Stimulated activated CD4-positive, alpha-beta T cell treated with anti-CD3 and anti-CD28 coated beads, Interleukin-4, amount 100 ng/mL, for 4 hours (primary cell): ENCODE data around the gene ZNF280D.

Experiments used
- DNase-seq, 2 experiments: peaks; one replicate each; pipeline ENCODE4 v3.0.0-alpha.2; 2020

ZNF280D gene

DNA sequence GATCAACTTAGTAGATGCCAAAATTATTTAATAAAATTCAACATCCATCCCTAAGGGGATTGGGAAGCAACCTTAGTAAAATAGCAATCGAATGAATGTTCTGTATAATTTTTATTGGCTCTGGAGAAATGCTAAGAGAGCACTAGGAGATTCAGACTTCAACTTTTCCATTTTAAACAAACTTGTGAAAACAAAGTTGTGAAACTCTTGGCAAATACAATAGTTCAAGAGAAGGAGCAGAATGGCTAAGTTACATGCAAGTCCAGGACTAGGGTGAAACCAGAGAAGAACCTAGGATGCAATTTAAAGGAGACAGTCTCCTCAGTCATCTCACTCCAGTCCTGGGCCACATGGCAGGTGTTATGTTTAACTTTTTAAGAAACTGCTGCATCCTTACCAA is 16.7 kb upstream of the ZNF280D start:
- DNase-seq = no peak

DNA sequence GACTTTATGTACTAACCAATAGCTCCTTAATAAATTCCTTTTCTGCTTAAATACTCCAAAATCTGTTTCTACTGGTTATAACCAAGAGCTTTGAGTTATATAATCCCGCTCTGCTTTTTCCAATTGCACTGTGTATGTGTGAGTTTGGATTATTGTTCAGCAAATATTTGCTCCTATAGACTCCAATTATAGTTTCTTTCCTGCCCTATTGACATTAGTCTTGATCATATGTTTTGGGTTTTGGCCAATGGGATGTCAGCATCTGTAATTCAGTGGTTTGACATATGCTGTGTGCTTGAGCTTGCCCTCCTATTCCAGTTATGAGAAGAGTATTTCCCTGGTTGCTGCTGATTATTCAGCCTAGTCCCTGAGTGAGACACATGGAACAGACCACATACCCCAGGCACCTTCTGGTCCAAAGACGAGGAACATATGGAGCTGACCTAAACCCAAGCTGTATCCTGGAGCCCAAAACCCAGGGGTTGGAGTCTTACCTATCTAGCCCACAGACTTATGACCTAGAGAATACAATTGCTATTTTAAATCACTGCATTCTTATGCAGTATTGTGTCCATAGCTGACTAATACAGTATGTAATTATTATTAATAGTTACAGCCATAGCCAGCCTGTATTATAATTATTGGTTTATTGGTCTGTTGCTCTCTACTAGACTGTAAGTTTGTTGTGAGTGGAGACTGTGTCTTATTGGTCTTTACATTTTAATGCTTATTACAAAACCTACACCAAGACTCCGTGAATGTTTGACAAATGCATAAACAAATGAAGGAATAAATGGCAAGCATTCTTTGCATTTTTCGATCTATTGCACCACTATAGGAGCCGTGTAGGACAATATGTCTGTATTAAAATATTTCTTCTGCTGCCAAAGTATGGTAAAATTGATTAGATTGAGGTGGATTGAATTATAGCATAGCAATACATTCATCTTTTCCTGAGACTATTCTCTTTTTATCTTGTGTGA is 11.7 kb upstream of the ZNF280D start:
- DNase-seq = no peak

DNA sequence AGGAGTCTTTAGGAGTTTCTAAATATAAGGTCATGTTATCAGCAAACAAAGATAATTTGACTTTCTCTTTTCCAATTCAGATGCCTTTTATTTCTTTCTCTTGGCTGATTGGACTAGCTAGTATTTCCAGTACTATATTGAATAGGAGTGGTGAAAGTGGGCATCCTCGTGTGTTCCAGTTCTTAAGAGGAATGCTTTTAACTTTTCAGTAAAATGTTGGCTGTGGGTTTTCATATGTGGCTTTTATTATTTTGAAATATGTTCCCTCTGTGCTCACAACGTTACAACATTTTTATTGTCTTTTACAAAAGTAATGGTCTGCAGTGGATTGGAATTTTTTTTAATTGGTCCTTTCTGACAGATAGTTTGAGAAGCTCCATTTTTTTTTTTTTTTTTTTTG is 8.2 kb upstream of the ZNF280D start:
- no peak for DNase-seq

DNA sequence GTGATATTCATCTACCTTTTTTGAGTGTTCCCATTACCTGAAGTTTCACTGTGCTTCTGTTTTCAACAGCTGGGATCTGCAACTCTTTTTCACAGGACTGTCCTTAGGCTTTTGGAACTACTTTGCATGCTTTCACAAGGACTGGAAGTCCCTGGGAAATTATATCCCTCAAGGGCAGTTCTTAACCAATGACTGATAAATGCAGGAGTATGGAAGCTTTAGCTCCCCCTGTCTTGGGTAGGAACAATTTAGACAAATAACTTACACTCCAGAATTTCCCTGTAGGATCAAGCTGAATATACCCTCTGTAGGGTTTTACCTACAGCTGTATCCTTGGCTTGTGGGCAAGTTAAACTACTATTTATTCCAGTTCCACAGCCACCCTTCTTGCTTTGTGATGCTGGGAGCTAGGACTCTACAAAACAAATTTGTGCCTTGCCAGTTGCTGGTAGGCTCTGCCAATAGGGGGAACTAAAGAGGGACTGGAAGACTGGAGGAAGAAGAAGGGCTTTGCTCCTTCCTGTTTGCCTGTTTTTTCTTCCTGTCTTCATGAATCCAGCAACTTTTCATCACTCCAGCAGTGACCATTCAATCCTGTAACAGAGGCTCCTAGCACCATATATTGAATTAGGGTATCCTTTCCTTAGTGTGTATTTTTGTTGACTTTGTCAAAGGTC is 6.8 kb upstream of the ZNF280D start:
- DNase-seq = no peak

DNA sequence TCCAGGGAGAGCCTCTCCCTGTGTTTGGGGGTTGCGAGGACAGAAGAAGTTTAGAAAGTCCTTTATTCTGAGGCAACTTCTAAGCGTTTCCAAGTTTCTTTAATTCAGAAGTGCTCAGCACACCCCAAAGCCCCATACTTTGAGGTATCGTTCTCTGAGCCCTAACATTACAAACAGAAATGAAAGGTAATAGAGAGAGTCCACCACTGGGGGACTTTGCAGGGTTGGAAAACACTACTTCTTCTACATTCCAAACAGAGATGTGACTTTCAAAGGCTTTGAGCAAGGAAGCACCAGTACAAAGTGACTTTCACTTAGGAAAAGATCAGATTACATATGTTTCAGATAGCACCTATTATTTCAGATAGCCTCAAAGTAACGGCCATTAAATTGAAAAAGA is 6.2 kb upstream of the ZNF280D start:
- DNase-seq = no peak

DNA sequence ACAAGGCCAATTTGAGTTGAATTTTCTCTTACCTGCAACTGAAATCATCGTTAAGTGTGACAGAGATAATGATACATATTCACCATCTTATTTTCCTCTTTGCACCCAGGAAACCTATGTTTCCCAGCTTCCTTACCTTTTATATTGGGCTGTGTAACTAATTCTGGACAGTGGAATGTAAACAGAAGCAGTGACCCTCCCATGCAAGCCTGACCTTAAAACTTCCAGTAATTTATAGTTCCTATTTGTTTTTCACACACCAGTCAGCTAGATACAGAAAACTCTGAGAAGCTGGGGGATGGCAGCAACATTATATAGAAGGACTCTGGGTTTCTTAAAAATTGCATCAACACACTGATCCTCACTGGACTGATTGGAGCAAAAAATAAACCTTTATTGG is 4.5 kb upstream of the ZNF280D start:
- no peak for DNase-seq

DNA sequence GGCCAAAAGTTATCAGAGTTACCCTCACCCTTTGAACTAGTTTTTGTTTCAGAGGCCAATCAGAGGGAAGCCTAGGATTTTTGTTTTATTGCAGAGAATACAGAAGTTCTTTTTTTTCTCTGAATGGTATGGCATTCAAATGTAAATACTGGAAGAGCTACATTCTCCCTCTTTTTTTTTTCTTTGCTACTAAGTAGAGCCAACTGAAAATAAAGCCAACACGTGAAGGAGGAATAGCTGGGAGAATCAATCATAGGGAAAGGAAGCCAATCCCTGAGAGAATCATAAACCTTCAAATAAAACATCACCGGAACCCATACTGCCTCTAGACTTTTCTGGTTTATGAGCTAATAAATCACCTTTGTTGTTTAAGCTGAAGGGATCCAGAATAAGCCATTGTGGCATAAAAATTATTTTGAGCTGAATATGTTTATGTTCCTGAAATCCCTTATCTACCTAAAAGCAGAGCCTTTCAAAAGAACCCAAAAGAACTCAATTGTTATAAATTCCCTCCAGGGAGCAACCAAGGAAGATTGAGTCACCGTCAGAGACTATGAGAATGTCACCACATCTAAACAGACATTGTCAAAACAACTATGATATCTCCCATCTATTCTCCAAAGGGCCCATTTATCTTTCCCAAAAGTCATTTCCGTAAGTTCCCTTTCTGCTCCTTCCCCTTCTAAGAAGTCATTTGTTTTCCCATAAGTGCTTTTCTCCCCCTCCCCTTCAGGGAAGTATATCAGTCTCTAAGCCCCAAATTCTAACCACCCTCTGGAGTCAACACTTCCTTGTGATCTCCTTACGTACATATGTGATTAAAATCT is 3.8 kb upstream of the ZNF280D start:
- no peak for DNase-seq

DNA sequence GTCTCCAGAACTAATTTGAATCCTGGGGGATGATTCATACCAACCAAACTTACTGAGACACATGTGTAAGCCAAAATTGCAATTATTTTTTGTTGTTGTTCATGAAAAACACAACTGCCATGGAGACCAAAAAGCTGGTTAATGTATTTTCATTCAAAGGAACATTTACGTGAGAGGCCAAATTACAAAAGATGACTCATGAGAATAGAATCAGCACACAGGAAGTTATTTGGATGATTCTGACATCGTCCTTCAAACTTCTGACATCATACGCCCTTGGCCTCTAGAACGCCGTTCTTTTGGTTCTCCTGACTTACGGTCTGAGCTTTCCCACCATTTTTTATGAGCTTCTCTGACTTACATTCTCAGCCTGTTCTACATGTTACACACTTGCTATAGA is 3.0 kb upstream of the ZNF280D start:
- no peak for DNase-seq

DNA sequence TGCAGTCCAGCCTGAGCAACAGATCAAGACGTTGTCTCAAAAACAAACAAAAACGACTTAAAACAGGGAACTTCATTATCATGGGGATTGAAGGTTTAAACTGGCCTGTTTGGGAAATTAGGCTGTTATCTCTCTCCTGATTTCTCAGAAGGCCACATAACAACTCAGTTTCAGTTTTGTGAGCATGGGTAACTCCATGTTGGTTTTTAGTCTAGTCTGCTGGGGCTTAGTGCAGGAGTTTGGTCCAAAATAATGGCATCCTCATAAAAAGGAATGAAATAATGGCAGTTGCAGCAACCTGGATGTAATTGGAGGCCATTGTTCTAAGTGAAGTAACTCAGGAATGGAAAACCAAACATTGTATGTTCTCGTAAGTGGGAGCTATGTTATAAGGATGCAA is 2.3 kb upstream of the ZNF280D start:
- no peak for DNase-seq

DNA sequence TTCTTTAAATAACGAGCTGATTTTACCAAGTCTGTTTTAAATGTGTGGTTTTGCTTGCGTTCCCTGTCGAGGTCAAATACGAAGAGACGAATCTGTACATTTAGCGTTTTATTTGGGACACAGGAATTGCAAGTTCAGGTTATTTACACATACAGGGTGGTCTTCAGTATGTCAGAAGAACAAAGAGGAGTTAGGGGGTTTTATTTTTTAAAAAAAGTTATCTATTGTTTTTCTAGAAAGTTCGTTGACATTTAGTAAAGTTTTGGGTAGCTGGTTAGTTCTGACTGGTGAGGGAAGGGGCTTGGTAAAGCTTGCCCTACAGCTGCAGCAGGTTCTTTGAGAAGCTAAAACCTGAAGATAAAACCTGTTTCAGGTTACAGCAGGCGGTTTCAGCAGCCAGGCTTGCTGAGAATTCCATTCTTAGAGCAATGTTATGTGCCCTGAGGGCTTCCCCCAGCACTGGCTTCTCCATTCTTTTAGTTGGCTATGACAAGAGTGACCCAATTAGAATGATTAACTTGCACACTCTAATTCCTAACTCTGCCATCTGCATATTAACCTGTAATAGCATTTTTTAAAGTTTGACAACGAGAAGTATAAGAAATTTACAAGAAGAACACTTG is 815 bp upstream of the ZNF280D start:
- no peak for DNase-seq

DNA sequence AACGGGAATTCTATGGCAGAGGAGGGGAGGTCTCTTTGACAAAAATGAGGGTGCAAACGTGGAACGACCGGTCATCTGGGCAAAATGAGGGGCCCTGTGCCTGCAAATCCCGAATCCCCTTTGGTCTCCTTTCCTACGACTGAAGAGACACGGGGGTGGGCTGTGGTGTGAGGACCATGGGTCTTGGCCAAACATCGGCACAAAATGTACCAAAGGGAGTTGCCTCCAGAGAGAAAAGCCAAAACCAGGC is 498 bp downstream of the ZNF280D start:
- DNase-seq = no peak

DNA sequence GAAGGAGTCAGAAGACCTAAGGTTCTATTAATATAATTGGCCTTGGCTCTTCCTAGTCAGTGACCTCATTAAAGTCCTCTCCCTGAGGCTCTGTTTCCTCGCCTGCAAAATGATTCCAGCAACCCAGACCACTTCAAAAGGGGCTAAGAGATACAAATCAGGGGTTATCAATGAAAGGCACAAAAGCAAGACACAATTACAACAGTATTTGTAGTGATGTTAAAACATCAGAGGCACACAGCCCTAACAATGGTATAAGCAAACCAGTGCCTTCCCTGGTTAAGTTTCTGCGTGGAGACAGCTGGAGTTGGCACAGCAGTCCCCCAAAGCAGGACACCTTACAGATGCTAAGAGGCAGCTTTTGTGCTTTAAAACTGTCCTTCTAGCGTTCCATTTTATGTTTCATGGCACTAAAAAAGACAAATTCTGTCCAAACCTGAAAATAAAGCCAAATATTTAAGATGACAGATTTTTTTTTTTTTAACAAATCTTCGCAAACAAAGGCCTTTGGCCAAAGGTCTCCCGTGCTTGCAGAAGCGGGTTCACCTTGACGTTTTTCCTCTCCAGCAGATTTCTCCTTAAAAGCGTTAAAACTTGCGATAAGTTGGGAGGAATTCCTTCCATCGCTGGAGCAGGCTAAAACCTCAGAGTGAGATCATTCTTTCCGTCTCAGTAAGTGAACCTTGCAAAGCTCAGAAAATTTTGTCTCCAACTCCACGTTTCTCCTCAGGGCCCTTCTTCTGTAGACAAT is 999 bp downstream of the ZNF280D start:
- DNase-seq = no peak

DNA sequence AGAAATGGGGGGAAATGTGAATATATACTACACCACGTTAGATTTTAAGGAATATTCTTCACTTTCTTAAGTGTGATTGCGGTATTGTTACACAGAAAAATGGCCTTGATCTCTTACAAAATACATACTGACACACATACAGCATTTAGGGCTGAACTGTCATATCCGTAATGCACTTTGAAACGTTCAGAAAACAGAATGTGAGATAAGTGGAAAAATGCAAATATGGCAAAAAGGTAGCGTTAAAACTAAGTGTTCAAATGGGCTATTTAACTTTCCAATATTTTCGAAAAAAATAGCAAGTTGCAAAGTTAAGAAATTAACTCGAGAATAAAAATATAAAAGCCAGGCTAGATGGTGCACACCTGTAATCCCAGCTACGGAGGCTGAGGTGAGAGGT is 1.8 kb downstream of the ZNF280D start:
- no peak for DNase-seq

DNA sequence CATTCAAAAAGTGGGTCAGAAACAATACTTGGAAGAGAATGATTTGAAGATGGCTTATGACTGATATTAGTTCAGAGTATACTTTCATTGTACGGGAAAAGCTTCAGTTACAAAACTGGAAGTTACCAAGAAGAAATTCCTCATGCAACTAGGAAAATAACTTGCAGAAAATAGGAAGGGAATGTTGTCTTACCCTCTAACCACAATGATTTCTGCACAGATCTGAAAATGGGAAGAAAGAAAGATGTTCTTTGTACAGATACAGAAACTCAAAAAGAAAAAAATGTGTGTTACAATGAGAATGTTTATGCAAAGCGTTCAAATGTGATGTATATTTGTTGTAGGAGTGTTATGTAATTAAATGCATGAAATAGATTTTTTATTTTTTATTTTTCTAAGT is 3.7 kb downstream of the ZNF280D start:
- DNase-seq = no peak

DNA sequence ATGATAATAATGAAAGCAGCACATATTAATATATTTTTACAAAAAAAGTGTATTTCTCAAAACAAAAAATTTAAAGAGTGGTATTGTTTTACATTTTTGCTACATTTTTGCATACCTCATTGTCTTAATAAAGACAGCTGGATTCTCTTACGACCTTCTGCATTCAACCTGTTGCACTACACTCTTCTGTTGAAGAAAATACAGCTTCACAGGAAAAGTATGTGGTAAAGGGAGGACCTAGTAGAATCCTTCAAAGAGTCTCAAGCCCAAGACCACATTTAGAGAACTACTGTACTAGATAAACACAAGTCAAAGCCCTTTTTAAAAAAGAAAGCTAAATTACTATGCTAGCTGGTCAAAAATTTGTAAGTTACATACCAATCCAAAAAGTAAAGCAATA is 7.9 kb downstream of the ZNF280D start:
- no peak for DNase-seq

DNA sequence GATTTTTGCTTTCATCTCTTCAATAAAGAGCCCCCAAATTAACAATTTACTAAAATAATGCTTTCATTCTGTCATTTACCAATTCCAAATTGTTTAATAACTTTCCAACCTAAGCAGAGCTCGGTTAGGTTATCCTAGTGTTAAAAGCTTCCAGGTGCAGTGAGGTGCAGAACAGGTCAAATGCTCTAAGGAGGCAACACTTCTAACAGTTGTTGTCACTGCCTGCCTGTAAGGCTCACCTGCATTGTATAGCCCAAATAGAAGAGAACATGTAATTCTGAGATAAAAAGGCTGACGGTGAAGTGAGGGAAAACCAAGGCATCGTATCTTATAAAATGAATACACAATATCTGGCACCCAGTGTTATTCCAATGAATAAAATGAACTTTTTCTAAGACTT is 9.1 kb downstream of the ZNF280D start:
- no peak for DNase-seq

DNA sequence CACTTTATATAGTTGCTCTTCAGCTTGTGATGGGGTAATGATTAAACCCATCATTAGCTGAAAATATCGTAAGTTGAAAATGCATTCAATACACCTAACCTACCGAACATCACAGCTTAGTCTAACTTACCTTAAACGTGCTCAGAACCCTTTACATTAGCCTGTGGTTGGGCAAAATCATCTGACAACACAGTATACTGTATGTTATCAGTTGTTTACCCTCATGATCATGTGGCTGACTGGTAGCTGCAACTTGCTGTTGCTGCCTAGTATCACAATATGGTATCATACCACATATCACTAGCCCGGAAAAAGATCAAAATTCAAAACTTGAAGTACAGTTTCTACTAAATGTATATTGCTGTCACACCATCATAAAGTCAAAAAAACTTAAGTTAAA is 9.5 kb downstream of the ZNF280D start:
- DNase-seq = no peak

DNA sequence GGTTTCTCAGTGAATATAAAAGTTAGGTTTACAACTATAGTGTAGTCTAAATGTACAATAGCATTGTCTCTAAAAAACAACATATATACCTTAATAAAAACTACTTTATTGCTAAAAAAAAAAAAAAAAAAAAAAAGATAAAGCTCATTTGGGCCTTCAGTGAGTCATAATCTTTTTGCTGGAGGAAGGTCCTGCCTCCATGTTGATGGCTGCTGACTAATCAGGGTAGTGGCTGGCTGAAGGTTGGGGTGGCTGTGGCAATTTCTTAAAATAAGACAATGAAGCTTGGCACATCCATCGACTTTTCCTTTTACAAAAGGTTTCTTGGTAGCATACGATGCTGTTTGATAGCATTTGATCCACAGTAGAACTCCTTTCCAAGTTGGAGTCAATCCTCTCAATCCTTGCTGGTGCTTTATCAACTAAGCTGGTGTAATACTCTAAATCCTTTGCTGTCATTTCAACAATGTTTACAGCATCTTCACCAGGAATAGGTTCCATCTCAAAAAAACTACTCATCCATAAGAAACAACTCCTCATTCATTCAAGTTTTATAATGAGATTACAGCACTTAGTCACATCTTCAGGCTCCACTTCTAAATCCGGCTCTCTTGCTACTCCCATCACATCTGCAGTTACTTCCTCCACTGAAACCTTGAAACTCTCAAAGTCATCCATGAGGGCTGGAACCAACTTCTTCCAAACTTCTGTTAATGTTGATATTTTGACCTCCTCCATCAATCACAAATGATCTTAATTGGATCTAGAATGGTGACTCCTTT is 13.3 kb downstream of the ZNF280D start:
- no peak for DNase-seq

DNA sequence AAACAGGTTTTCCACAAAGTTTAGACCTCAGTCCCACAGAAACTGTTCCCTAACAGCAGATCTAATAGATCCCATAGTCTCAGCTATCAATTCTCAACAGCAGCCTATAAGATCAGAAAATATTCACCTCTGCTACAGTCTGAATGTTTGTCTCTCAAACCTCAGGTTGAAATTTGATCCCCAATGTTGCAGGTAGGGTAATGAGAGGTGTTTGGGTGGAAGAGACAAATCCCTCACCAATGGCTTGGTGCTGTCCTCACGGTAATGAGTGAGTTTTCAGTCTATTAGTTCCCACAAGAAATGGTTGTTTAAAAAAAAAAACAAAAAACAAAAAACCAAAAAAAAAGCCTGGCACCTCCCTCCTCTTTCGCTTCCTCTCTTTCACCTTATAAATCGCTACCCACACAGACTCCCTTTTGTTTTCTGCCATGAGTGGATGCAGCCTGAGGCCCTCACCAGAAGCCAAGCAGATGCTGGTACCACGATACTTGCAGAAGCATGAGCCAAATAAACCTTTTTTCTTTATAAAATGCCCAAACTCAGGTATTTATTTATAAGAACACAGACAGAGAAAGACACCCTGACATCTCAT is 14.2 kb downstream of the ZNF280D start:
- no peak for DNase-seq

DNA sequence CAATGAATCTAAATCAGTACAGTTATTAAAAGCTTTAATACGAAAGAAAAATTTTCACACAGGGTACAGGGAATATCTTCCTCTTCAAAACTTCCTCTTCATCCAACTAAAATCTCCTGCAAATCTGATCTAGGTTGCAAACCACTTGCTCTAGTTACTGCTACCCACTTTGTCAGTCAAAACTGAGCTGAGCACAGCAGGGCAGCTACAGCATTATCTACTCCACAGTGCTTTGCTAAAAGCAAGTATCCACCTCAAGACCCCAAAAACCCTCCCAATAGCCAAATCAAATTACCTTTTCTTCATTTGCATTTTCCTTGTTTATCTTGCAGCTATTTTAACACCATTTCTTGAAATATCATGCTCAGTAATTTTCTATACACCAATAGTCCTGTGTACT is 14.7 kb downstream of the ZNF280D start:
- no peak for DNase-seq

DNA sequence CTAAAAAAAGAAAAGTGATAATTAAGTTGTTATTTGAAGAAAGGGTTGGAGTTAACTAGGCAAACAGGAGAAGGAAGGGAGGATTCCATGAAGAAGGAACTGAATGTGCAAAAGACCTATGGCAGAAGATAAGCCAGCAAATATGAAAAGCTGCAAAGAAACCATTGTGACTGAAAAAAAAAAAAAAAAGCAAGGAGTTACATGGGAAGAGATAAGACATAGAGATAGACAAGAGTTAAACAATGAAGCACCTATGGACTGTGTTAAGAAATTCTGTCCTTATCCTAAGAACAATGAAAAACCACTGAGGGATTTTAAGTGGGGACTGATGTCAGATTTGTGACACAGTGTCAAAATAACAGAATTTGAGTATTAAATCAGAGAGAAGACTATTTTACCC is 17.0 kb downstream of the ZNF280D start:
- DNase-seq = no peak
